Stimulated activated CD4-positive, alpha-beta T cell treated with anti-CD3 and anti-CD28 coated beads, TNF-alpha, amount 100 ng/mL, for 24 hours (primary cell): ENCODE measurements around the gene PRRT2.

Source experiments
- DNase-seq, 3 experiments: peaks; one replicate each; pipeline ENCODE4 v3.0.0-alpha.2; 2020; ENCODE audit warnings: low read depth in 3 of 3

Gene PRRT2

DNA sequence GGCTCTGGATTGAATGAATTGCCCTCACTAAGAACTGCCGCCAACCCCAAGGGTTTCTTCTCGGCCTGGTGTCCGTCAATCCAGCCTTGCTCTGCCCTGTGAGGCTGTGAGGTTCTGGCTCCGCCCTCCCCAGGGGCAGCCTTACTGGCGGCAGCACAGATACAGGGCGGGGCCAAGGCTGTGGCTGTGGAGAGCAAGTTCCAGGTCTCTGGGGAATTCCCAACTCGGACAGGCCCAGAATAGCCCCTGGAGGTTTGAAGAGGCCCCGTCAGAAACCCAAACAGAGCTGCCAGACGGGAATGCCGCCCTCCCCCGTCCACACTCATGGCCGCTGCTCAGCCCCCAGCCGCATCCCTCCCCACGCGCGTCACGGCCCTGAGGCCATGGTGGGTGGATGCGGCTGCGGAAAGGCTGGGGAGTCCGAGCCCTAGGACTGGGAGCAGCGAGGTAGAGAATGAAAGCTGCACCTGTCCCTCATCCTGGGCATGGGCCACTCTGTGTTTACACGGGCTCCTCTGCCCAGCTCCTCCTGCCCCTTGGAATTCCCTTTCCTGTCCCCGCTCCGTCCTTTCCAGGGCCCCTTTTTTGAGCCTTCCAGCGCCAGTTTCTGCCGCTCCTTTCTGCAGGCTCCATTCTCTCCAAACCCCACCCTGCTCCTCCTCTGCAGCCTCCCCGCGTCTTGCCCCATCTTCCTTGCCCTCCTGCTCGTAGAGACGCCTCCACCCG, 660 bp upstream of the PRRT2 start:
- DNase-seq = peak in 2 of 3 experiments; percentile 43 to 84

- DNase-seq = no peak
Observed at GRCh38 chr16:29812754-29813643, 1.0 kb downstream of the PRRT2 start.

GRCh38 chr16:29813644-29814562, 1.9 kb downstream of the PRRT2 start:
- DNase-seq = no peak

GRCh38 chr16:29814592-29814991, 2.6 kb downstream of the PRRT2 start:
- DNase-seq = no peak

- peak in 1 of 3 experiments; percentile 53 for DNase-seq
Observed at GRCh38 chr16:29815032-29815721, 3.2 kb downstream of the PRRT2 start.

GRCh38 chr16:29815793-29816693, 4.0 kb downstream of the PRRT2 start, which contains the start of gene PAGR1:
Gene PAGR1, plus strand, starts transcription at chr16:29816152. Its CDS starts 374 bp downstream, at chr16:29816526.
- DNase-seq = peak; percentile 95 to 99 (median 99)

DNA sequence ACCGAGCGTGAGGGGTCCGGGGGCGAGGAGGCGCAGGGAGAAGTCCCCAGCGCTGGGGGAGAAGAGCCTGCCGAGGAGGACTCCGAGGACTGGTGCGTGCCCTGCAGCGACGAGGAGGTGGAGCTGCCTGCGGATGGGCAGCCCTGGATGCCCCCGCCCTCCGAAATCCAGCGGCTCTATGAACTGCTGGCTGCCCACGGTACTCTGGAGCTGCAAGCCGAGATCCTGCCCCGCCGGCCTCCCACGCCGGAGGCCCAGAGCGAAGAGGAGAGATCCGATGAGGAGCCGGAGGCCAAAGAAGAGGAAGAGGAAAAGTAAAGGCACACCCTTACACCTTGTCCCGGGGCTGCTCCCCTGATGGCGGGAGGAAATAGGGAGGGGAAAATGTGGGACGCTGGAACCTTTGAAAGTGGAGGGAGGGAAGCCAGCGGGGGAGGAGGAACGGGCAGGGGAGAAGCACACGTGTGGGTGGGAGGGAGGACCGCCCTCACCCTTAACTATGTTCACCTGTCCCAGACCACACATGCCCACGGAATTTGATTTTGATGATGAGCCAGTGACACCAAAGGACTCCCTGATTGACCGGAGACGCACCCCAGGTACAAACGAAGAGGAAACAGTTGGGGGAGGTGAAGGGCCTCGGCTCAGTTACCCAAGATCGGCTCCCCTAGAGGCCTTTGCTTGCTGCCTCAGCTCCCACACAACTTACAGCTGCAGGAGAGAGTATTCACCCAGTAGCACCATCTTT, 4.9 kb downstream of the PRRT2 start:
- peak in 1 of 3 experiments; percentile 76 for DNase-seq

GRCh38 chr16:29818082-29818481, 6.1 kb downstream of the PRRT2 start:
- DNase-seq = no peak

DNA sequence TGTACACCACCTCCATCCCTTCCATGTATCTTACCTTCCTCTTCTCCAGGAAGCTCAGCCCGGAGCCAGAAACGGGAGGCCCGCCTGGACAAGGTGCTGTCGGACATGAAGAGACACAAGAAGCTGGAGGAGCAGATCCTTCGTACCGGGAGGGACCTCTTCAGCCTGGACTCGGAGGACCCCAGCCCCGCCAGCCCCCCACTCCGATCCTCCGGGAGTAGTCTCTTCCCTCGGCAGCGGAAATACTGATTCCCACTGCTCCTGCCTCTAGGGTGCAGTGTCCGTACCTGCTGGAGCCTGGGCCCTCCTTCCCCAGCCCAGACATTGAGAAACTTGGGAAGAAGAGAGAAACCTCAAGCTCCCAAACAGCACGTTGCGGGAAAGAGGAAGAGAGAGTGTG, 7.5 kb downstream of the PRRT2 start:
- DNase-seq = no peak

DNA sequence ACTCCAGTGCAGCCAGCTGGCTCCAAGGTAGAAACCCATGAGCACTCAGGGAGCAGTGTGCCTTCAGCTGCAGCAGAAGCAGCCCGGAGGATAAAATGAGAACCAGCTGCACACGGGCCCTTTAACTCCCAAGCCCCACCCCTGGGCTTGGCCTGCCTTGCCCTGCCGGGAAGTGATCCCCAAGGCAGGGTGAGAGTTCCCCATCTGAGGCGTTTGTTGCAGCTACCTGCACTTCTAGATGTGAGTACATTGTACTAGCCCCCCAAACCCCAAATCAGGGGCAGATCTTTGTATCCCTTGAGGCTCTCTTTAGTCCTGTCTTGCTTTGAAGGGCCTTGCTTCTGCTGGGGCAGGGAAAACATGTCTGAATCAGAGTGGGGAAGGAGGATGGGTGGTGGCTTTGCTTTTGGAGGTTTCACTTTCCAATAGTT, 8.3 kb downstream of the PRRT2 start, which contains the start of gene MVP:
TSS of gene MVP (plus strand) at position 192 of the 431 bp plus-strand sequence. CDS start 10,088 bp downstream, outside the sequence.
- DNase-seq = peak in 1 of 3 experiments; percentile 57

DNA sequence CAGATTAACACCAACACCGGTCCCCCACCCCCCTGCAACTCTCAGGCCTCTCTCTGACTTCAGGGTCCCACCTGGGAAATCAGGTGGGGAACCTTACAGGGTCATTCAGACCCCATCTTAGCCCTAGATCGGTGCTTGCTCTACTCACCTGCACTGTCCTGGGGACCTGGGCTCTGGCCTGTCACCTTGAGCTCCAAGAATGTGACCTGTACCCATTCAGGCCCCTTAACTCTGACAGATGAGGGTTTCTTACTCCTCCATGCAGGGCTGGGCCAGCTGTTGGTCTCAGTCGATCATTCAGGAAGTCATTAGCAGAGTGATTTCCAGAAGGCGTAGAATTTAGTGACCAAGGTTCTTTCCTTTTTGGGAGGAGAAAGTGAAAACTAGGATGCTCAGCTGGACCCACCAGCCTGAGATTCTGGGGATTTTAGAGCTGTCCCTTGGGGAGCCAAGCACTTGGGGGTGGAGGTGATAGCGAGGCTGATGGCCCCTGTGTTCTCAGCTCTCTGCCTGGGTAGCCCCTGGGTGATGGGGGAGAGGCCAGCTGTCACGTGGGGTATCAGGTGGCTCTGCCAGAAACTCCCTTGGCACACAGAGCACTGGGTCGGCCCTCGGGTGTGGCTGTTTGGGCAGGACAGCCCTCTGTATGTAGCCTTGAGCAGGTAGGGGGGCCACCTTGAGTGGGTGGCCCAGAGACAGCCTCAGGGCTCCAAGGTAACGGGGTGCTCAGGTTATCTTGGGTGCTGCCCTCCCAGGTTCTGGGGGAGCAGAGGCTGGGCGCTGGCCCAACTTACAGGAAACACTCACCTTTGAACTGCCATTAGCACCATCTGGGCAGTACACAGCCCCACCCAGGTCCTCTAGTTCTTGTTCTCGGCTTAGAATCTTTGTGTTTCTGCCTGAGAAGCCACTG, 9.0 kb downstream of the PRRT2 start:
- DNase-seq = peak in 1 of 3 experiments; percentile 46

DNA sequence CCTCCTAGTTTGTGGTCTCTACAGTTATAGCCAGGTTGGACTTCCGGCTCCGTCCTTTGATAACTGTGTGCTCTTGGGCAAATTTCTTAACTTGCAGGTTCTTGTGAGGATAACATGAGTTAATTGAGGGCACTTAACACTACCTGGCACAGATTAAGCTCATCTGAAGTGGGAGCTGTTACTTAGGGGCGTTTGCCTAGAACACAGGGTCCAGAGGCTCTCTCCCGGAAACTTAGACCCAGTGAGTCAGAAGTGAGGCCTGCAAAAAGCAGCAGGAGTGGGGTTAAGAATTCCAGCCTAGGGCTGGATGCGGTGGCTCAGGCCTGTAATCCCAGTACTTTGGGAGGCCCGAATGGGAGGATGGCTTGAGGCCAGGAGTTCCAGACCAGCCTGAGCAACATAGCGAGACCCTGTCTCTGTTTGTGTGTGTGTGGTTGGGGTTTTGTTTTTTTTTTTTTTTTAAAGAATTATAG, 9.7 kb downstream of the PRRT2 start:
- DNase-seq = no peak

DNA sequence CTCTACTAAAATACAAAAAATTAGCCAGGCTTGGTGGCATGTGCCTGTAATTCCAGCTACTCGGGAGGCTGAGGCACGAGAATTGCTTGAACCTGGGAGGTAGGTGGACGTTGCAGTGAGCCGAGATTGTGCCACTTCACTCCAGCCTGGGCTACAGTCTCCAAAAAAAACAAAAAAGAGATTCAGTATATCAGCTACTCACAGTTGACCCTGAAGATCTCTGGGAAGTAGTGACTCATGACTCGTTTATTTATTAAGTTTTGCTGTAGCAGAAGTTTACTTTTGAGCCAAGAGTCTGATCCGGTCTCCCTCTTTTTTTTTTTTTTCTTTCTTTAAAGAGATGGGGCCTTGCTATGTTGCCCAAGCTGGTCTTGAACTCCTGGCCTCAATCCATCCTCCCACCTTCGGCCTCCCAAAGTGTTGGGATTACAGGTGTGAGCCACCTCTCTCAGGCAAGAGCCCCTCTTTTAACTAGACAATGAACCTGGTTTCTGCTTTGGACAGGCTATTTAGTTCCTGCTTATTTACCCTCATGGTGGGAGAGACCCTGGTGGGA, 12.7 kb downstream of the PRRT2 start:
- no peak for DNase-seq

DNA sequence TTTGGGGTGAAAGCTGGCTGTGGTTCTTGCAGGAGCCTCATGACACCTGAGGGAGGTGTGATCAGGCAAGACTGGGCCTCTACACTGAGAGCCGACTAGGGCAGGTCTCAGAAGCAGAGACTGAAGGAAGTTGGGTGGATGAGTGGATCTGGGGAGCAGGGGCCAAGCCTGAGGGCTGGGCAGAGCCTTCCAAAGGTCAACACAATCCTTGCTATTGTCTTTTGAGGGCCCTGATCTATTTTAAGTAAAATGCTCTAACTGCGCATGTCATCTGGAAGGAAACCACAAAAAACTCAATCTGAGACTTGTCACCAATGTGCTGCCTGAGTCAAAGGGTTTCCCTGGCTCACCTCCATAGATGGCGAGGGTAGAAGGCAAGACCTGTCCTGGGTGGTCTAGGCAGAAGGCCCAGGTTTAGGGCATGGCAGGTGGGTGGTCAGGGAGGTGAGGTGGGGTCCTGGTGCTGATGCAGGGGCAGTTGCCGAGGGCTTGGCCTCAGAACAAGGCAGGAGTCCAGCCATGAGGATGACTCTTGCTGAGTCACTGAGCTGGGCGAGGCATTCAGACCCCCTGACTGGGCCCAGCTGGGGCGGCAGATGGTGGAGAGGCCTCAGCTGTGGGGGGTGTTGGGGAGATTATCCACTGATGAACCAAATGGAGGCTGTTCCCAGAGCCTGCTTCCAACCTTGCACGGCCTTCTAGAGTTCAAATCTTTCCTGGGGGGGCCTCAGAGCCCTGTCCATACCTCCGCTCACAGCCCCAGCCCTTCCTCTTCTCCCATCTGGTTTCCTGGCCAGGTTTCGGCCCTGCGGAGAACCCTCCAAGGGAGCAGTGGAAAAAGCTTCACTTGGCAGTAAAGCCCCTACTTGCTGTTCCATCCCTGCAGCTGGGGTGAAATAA, 13.4 kb downstream of the PRRT2 start:
- peak in 1 of 3 experiments; percentile 50 for DNase-seq

- DNase-seq = no peak
Observed at GRCh38 chr16:29826342-29826695, 14.3 kb downstream of the PRRT2 start.

DNA sequence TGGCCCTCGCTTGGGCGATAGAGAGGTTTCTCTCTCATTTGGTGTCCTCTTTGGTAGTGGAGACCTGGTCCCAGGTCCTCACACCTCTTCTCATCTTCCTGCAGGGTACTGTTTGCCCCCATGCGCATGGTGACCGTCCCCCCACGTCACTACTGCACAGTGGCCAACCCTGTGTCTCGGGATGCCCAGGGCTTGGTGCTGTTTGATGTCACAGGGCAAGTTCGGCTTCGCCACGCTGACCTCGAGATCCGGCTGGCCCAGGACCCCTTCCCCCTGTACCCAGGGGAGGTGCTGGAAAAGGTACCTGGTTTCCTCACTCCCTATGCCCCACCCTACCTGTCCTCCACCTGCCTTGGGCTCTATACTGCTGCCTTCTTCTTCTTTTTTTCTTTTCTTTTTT, 18.8 kb downstream of the PRRT2 start:
- DNase-seq = no peak

GRCh38 chr16:29831490-29831889, 19.5 kb downstream of the PRRT2 start:
- DNase-seq = no peak
